WTC11 (cell line): ENCODE data around the gene MECP2.

Experiments
- CREB1 ChIP-seq: sonication (generic); formaldehyde crosslinking; IDR thresholded peaks from 2 replicates; pipeline ENCODE4 v1.8.0; 2023; ENCODE audit warnings: mild to moderate bottlenecking, missing genetic modification reagents
- CTCF ChIP-seq: fragments of 200-600 bp; IDR thresholded peaks from 2 replicates; pipeline ENCODE4 v1.8.0; 2022; ENCODE audit warnings: antibody characterized with exemption
- FOXJ3 ChIP-seq: sonication (generic); formaldehyde crosslinking; IDR thresholded peaks from 2 replicates; pipeline ENCODE4 v1.9.0; 2021; ENCODE audit warnings: missing genetic modification reagents, mild to moderate bottlenecking, borderline replicate concordance
- GRHL2 ChIP-seq: fragments of 250-450 bp; sonication (Bioruptor Pico); IDR thresholded peaks from 2 replicates; pipeline ENCODE4 v1.8.0; 2022; ENCODE audit warnings: mild to moderate bottlenecking, moderate library complexity; ENCODE audit not compliant: insufficient replicate concordance, severe bottlenecking
- HMGA2 ChIP-seq: fragments of 250-450 bp; sonication (Bioruptor Pico); IDR thresholded peaks from 2 replicates; pipeline ENCODE4 v1.4.0; 2021; ENCODE audit warnings: mild to moderate bottlenecking, moderate library complexity
- TEAD4 ChIP-seq: sonication (generic); formaldehyde crosslinking; IDR thresholded peaks from 2 replicates; pipeline ENCODE4 v1.8.0; 2022; ENCODE audit warnings: mild to moderate bottlenecking, missing genetic modification reagents
- USF1 ChIP-seq: sonication (generic); formaldehyde crosslinking; IDR thresholded peaks from 2 replicates; pipeline ENCODE4 v1.8.0; 2022; ENCODE audit warnings: mild to moderate bottlenecking, missing genetic modification reagents
- USF2 ChIP-seq: sonication (generic); formaldehyde crosslinking; IDR thresholded peaks from 2 replicates; pipeline ENCODE4 v1.8.1; 2023; ENCODE audit warnings: mild to moderate bottlenecking, missing genetic modification reagents, moderate library complexity
- ZNF425 ChIP-seq: fragments of 250-450 bp; sonication (Bioruptor Pico); conservative IDR thresholded peaks from 2 replicates; pipeline ENCODE4 v1.9.0; 2021; ENCODE audit warnings: mild to moderate bottlenecking

- TF ChIP-seq ZNF425 (CRISPR knock-in tag) (no peak), FOXJ3 (CRISPR knock-in tag) (no peak), CTCF (no peak), USF2 (no peak), GRHL2 (no peak), USF1 (CRISPR knock-in tag) (no peak), HMGA2 (CRISPR knock-in tag) (no peak), CREB1 (CRISPR knock-in tag) (no peak), TEAD4 (no peak)
Measured at GRCh38 chrX:154115071-154115470, 17.6 kb upstream of the MECP2 start.
